ENCODE data around the gene SCAF4. TPM values are rescaled to one million over a fixed set of nuclear protein-coding genes. Genes with fewer than 3 reads are reported as not detected.

Gene SCAF4
- total RNA-seq, 2 donors from 2014 or later, result 15.4 to 27.5 TPM

DNA sequence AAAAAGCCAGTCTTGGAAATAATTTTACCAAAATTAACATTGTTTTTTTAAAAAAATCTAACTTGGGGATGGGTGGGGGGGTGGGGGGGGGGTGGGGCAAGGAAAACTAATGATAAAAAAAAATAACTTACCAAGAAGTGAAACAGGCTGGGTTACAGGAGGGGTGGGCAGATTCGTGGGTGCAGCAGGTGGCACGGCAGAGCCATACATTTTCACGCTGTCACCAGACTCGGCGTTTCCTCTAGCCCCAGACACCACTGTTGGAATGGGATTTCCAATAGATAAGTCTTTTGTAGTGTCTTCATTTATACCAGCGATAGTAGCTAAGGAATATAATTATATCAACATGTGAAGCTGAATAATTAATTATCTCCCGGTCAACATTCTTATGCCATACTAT is 47.0 kb downstream of the SCAF4 start:
- no peaks in the 10 kb centered on the region for H3K9me3 ChIP-seq
- peaks cover 44% of the 10 kb centered on the region for H3K36me3 ChIP-seq
- TF ChIP-seq, protein P1, sequence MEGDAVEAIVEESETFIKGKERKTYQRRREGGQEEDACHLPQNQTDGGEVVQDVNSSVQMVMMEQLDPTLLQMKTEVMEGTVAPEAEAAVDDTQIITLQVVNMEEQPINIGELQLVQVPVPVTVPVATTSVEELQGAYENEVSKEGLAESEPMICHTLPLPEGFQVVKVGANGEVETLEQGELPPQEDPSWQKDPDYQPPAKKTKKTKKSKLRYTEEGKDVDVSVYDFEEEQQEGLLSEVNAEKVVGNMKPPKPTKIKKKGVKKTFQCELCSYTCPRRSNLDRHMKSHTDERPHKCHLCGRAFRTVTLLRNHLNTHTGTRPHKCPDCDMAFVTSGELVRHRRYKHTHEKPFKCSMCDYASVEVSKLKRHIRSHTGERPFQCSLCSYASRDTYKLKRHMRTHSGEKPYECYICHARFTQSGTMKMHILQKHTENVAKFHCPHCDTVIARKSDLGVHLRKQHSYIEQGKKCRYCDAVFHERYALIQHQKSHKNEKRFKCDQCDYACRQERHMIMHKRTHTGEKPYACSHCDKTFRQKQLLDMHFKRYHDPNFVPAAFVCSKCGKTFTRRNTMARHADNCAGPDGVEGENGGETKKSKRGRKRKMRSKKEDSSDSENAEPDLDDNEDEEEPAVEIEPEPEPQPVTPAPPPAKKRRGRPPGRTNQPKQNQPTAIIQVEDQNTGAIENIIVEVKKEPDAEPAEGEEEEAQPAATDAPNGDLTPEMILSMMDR (IDR thresholded peaks at IDR 0.05), result no peak
- H3K27ac ChIP-seq, result no peak overlapping the region
- H3K4me3 ChIP-seq, result no peak overlapping the region
- H3K27me3 ChIP-seq (replicated peaks; ENCODE audit: insufficient read depth), result no peaks in the 10 kb centered on the region
- DNase-seq (ENCODE audit: low spot score) (no peak), ATAC-seq (ENCODE audit: insufficient number of reproducible peaks, low FRiP score, low read depth) (no peak)
- H3K4me1 ChIP-seq (ENCODE audit: control insufficient read depth in 1 of 2, low read depth in 2 of 2), result no peaks in the 10 kb centered on the region

GRCh38 chr21:31683029-31683428 is 48.9 kb downstream of the SCAF4 start:
- TF ChIP-seq, protein P1 (IDR thresholded peaks at IDR 0.05), result no peak
- Histone ChIP-seq H3K27ac (no peak overlapping the region), H3K27me3 (replicated peaks; ENCODE audit: insufficient read depth) (no peaks in the 10 kb centered on the region), H3K9me3 (no peaks in the 10 kb centered on the region), H3K4me1 (ENCODE audit: control insufficient read depth in 1 of 2, low read depth in 2 of 2) (no peaks in the 10 kb centered on the region), H3K4me3 (no peak overlapping the region), H3K36me3 (peaks cover 28% of the 10 kb centered on the region)
- DNase-seq (ENCODE audit: low spot score), result no peak
- ATAC-seq (ENCODE audit: insufficient number of reproducible peaks, low FRiP score, low read depth), result no peak

GRCh38 chr21:31682620-31683019 is 49.3 kb downstream of the SCAF4 start:
- Histone ChIP-seq H3K27ac (no peak overlapping the region), H3K9me3 (no peaks in the 10 kb centered on the region), H3K4me1 (ENCODE audit: control insufficient read depth in 1 of 2, low read depth in 2 of 2) (no peaks in the 10 kb centered on the region), H3K27me3 (replicated peaks; ENCODE audit: insufficient read depth) (no peaks in the 10 kb centered on the region), H3K36me3 (peaks cover 28% of the 10 kb centered on the region), H3K4me3 (no peak overlapping the region)
- TF ChIP-seq, protein P1 (IDR thresholded peaks at IDR 0.05), result no peak
- no peak for ATAC-seq (ENCODE audit: insufficient number of reproducible peaks, low FRiP score, low read depth)
- DNase-seq (ENCODE audit: low spot score), result no peak

DNA sequence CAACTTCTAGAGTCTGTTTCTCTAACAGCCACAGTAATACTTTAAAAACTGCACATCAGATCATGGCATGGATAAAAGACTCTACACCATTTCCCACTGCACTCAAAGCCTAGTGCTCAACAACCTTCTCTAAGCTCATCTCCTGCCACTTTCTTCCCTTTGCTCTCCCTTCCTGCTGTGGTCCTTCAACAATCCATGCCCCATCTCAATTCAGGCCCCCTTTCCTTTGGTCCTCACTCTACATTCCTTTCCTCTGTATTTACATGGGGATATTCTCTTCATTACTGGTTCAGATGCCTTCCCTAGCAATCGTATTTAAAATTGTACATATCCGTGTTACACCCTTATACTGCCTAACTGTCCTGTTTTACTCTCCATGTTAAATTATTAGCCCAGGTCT is 53.4 kb downstream of the SCAF4 start:
- no peak overlapping the region for H3K27ac ChIP-seq
- H3K9me3 ChIP-seq, result no peaks in the 10 kb centered on the region
- H3K4me3 ChIP-seq, result no peak overlapping the region
- no peak for ATAC-seq (ENCODE audit: insufficient number of reproducible peaks, low FRiP score, low read depth)
- no peaks in the 10 kb centered on the region for H3K4me1 ChIP-seq (ENCODE audit: control insufficient read depth in 1 of 2, low read depth in 2 of 2)
- H3K36me3 ChIP-seq, result peaks cover 5% of the 10 kb centered on the region
- TF ChIP-seq, protein P1 (IDR thresholded peaks at IDR 0.05), result no peak
- DNase-seq (ENCODE audit: low spot score), result no peak
- H3K27me3 ChIP-seq (replicated peaks; ENCODE audit: insufficient read depth), result no peaks in the 10 kb centered on the region

- H3K4me3 ChIP-seq, result no peak overlapping the region
- H3K9me3 ChIP-seq, result no peaks in the 10 kb centered on the region
- no peaks in the 10 kb centered on the region for H3K4me1 ChIP-seq (ENCODE audit: control insufficient read depth in 1 of 2, low read depth in 2 of 2)
- TF ChIP-seq, protein P1 (IDR thresholded peaks at IDR 0.05), result no peak
- DNase-seq (ENCODE audit: low spot score), result no peak
- H3K27me3 ChIP-seq (replicated peaks; ENCODE audit: insufficient read depth), result no peaks in the 10 kb centered on the region
- no peak overlapping the region for H3K27ac ChIP-seq
- H3K36me3 ChIP-seq, result peaks cover under 1% of the 10 kb centered on the region
- no peak for ATAC-seq (ENCODE audit: insufficient number of reproducible peaks, low FRiP score, low read depth)
Observed at GRCh38 chr21:31677047-31677446, 54.9 kb downstream of the SCAF4 start.
